Fibroblast of the aortic adventitia (primary cell): Measurements from ENCODE around the gene OSBPL5. TPM values are rescaled to one million over a fixed set of nuclear protein-coding genes. Genes with fewer than 3 reads are reported as not detected.

Experiments
- DNase-seq: peaks from one replicate; pipeline ENCODE4 v3.0.0-alpha.2; 2010; ENCODE audit warnings: low read depth
- H3K4me3 ChIP-seq: 2 replicates; pipeline ENCODE4 v1.5.1; 2011; ENCODE audit warnings: low read depth, mild to moderate bottlenecking, control low read depth, low read length, moderate library complexity
- total RNA-seq: library from RNA; depleted of rRNA; stranded (reverse); fragments of >200 nt; gene quantifications from 2 replicates; pipeline ENCODE4 v1.2.3, GENCODE V29; 2012; ENCODE audit warnings: low replicate concordance
- TF ChIP-seq, protein P1 (sequence below): IDR thresholded peaks from 2 replicates; pipeline ENCODE4 v1.5.1; 2011; ENCODE audit warnings: mild to moderate bottlenecking, low read length, control low read depth, inconsistent platforms; ENCODE audit not compliant: insufficient read depth

The OSBPL5 gene
- total RNA-seq, 1 donor: 24.8 TPM

- TF ChIP-seq, protein P1, sequence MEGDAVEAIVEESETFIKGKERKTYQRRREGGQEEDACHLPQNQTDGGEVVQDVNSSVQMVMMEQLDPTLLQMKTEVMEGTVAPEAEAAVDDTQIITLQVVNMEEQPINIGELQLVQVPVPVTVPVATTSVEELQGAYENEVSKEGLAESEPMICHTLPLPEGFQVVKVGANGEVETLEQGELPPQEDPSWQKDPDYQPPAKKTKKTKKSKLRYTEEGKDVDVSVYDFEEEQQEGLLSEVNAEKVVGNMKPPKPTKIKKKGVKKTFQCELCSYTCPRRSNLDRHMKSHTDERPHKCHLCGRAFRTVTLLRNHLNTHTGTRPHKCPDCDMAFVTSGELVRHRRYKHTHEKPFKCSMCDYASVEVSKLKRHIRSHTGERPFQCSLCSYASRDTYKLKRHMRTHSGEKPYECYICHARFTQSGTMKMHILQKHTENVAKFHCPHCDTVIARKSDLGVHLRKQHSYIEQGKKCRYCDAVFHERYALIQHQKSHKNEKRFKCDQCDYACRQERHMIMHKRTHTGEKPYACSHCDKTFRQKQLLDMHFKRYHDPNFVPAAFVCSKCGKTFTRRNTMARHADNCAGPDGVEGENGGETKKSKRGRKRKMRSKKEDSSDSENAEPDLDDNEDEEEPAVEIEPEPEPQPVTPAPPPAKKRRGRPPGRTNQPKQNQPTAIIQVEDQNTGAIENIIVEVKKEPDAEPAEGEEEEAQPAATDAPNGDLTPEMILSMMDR: no peak
- DNase-seq: no peak
Observed at GRCh38 chr11:3140291-3140603, 24.9 kb downstream of the OSBPL5 start.

GRCh38 chr11:3139481-3140290 is 25.4 kb downstream of the OSBPL5 start:
- no peak overlapping the region for H3K4me3 ChIP-seq
- DNase-seq: no peak
- TF ChIP-seq, protein P1: no peak

More at GRCh38 chr11:3140291-3140603, 24.9 kb downstream of the OSBPL5 start:
- no peak overlapping the region for H3K4me3 ChIP-seq

DNA sequence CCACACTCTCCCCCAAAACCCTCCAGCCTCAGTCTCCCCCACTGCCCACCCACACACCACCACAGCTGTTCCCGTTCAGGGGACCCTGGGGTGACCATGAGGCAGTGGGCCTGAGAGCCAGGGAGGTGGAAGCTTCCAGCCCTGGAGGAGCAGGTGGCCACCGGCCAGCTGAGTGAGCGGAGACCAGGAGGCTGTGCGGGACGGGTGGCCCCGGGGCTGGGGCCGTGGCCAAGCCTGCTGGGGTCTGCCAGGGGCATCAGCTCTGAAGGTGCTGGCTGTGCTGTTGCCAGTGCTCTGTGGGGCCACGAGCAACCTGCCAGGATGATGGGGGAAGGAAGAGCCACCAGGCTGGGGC is 26.0 kb downstream of the OSBPL5 start:
- TF ChIP-seq, protein P1: no peak
- H3K4me3 ChIP-seq: no peak overlapping the region
- no peak for DNase-seq

DNA sequence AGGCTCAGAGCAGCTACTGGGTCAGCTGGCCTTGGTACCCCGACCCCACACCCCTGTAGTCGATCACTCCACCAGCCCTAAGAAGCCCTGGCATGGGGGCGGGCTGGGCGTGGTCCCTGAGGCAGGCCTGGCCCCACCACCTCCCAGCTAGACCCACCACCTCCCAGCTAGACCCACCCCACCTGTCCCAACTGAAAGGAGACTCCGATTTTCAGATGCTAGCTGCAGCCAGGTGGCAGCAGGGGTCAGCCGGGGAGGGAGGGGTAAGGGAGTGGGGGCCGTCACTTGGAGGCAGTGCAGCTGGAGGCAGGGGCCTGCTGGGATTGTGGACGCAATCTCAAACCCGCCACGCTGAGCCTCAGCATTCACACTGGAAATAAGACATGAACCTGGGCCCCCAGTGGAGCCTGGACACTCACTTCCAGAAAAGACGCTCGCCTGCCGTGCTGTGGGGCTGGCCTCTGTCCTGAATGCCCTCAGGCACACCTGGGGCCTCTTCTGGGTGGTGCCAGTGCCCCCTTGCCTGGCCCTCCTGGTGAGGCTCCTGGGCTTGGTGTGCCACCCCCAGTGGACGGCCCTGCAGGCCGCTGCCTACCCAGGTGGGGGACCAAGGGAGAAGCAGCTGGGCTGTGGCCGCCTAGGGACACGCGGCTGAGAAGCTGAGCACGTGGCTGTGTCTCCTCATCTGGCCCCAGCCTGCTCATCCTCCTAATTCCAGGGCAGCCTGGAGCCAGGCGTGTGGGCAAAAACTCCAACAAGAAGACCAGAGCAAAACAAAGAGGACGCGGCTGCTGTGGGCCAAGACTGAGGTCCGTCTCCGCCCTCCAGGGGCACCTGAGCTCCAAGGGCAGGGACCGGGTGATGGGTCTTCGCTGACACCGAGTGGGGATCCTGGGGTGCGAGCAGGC is 26.7 kb downstream of the OSBPL5 start:
- no peak overlapping the region for H3K4me3 ChIP-seq
- DNase-seq: no peak
- TF ChIP-seq, protein P1: no peak

GRCh38 chr11:3137486-3138177 is 27.5 kb downstream of the OSBPL5 start:
- TF ChIP-seq, protein P1: no peak
- no peak overlapping the region for H3K4me3 ChIP-seq
- no peak for DNase-seq

DNA sequence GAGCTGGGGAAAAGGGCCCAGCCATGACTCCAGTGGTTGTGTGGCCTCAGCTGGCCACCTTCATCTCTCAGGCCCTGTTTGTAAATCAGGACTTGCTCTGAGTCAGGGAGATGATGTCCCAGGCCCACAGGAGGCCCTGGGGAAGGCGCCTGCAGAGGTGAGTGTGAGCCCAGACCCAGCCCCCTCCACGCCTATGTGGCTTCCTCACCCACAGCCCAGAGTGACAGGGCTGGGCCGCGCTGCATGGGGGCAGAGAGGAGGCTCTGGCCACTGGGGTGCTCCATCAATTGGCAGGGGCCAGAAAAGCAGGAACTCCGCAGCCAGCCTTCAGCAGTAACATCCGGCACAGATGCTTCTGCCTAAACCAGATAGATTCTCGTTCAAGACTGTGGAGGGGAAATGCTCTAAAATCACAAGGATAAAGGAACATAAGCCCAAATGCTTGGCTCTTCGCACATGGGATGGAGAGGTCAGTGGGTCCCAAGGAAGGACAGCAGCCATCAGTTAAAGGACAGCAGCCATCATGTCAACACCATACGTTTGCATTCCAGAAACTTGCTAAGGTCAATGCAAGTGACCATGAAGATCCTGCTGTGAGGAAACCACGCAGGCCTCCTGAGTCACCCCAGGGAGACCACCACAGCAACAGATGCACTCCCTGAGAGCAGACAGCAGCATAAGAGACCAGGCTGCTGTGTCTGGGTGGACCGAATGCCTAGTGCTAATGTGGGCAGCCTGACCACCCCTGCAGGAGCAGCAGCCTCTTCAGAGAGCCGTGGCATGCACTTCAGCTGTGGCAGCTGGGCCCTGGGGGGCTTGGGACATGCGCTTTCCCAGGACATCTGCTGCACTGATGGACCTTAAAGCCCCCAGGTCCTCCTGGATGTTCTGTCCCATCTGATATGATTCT is 28.3 kb downstream of the OSBPL5 start:
- TF ChIP-seq, protein P1: no peak
- DNase-seq: no peak
- H3K4me3 ChIP-seq: no peak overlapping the region
